Sciatic nerve (tissue), 2 donors: ENCODE data around the gene MAP3K3. TPM values are rescaled to one million over a fixed set of nuclear protein-coding genes. Genes with fewer than 3 reads are reported as not detected.

Experiments used
- ATAC-seq: fragments of 200-7000 bp; cut with Tn5 transposase; one replicate; pipeline ENCODE4 v1.9.1; 2020; ENCODE audit warnings: mild to moderate bottlenecking, moderate library complexity
- DNase-seq: peaks from one replicate; pipeline ENCODE4 v3.0.0-alpha.2; 2020; ENCODE audit warnings: low spot score
- intact Hi-C: fragments of 100-400 bp; cut with DNase I; formaldehyde crosslinking; loops from one replicate; pipeline ENCODE4 v1.14.2; 2022
- total RNA-seq: library from RNA; stranded (reverse); fragmentation: NEBNext Ultra II Directional; extraction: Animal tissue kit (Norgen Biotek cat#: 25700); gene quantifications from one replicate; pipeline ENCODE4 v1.2.1, GENCODE V29; 2021
- donor health status: DM: no; HTN: no; CAD: no.
- donor health status: DM: no; HTN: no; CAD: no.

The MAP3K3 gene
- total RNA-seq, 1 donor from 2014 or later, result 63.4 TPM

DNA sequence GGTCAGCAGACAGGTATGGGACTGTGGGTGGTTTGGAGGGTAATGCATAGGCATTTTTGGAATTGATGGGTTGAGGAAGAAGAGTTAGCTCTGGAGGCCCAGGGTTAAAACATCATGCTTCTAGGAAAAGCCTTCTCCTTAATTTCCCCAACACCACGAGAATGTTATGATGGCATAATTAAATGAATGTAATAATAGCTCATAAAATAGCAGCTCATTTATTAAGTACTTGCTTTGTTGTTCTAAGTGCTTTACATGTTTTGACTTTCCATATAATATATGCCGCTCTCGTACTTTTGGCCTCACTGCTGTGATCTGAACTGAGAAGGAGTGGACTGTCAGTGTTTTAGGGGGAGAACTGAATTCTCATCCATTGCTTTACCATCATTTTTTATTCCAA, 63.4 kb downstream of the MAP3K3 start:
- DNase-seq (no peak), ATAC-seq (no peak)
- intact Hi-C loops, result no loop called here

DNA sequence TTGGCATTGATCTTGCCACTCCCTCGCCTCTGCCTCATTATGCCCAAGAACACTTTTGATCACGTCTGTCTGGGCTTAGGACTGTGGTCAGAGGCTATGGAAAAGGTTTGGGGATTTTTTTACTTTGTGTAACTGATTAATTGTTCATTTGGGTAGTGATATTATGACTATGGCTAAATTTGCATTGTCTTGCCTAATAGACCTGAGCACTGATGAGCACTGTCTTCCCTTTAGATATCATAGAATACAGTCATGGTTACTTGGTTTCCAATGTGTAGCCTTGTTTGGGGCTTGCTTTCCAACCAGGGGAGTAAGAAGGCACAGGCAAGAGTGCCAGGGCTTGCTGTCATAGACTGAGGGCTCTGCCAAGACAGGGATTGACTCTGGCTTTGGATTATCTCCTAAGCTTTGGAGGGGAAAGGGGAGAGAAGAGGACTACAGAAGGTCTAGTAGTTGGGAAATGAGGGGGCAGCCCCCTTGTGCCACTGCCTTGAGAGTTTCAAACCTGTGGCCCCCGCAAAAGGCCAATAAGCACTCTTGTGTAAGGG, 64.0 kb downstream of the MAP3K3 start:
- intact Hi-C loops, result no loop called here
- ATAC-seq (no peak), DNase-seq (no peak)

DNA sequence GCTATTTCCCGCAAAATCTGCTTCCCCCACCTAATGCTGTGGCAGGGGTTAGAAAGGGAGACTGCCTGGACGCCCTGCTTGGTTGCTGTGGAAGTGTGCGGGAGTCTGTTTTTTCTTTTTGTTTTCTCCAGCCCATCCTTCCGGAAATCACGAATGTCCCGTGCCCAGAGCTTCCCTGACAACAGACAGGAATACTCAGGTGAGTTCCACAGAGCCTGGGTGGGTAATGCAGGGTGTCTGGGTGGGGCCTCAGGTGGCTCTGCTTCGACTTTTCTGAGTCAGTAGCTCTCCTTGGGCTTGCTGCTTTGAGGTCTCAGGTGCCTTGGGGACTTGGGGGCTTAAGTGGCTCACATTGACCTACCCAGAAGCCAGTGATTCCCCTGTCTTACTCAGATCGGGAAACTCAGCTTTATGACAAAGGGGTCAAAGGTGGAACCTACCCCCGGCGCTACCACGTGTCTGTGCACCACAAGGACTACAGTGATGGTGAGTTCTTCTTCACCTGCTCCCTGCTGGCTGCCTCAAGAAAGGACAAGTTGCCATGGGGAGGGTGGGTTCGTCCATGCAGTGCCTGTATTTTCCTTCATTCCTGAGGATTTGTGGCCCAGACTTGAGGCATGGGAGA, 66.3 kb downstream of the MAP3K3 start:
- no peak for ATAC-seq
- no peak for DNase-seq
- intact Hi-C loops, result no loop called here

DNA sequence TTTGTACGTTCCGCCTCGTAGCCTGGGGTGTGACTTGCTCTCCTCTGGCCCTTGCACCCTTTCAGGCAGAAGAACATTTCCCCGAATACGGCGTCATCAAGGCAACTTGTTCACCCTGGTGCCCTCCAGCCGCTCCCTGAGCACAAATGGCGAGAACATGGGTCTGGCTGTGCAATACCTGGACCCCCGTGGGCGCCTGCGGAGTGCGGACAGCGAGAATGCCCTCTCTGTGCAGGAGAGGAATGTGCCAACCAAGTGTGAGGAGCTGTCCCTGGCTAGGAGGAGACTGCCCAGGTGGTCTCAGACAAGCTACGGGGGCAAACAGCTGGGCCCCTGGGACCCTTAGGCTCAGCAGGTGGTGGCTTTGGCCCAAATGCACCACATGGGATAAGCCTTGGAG, 67.3 kb downstream of the MAP3K3 start:
- DNase-seq (no peak), ATAC-seq (no peak)
- intact Hi-C loops, result no loop called here

DNA sequence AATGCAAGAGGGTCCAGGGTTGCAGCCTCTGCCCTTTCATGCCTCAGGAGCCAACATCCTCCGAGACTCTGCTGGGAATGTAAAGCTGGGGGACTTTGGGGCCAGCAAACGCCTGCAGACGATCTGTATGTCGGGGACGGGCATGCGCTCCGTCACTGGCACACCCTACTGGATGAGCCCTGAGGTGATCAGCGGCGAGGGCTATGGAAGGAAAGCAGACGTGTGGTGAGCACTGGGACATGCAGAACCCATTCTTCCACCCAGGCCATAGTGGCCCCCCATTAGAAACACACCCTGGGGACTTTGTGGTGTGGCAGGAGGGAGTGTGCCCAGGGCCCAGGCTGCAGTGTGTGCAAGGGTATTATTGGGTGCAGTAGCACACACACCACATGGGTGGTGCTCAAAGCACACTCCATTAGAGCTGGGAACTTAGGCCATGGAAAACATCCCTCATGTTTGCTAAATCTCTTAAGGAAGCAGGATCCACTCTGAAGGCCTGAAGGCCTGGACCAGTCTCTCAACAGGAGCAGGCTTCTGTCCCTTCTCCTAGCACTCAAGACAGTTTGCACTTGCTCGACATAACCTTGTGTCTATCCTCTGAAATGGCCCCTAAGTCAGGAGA, 70.1 kb downstream of the MAP3K3 start:
- intact Hi-C loops, result no loop called here
- DNase-seq (no peak), ATAC-seq (no peak)

DNA sequence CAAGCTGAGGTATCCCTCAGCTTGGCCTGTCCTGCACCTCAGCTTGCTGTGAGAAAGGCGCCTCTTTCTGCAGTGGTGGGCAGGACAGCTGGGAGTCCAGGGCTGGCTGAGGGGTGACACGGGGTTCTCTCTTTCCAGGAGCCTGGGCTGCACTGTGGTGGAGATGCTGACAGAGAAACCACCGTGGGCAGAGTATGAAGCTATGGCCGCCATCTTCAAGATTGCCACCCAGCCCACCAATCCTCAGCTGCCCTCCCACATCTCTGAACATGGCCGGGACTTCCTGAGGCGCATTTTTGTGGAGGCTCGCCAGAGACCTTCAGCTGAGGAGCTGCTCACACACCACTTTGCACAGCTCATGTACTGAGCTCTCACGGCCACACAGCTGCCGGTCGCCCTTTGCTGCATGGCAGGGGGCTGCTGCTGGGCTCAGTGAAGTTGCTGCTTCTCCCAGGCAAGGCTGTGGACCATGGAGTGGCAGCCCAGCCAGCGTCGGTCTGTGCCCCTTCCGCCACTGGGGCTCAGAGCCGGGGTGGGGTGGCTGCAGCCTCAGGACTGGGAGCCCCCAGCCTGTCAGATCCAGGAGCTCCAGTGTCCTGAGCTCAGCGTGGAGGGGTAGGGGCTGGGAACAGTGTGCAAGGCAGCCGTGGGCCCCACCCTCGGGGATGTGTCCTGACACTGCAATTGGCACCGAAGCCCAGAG, 71.3 kb downstream of the MAP3K3 start:
- intact Hi-C loops, result no loop called here
- ATAC-seq, result no peak
- peak; percentile 50 for DNase-seq

DNA sequence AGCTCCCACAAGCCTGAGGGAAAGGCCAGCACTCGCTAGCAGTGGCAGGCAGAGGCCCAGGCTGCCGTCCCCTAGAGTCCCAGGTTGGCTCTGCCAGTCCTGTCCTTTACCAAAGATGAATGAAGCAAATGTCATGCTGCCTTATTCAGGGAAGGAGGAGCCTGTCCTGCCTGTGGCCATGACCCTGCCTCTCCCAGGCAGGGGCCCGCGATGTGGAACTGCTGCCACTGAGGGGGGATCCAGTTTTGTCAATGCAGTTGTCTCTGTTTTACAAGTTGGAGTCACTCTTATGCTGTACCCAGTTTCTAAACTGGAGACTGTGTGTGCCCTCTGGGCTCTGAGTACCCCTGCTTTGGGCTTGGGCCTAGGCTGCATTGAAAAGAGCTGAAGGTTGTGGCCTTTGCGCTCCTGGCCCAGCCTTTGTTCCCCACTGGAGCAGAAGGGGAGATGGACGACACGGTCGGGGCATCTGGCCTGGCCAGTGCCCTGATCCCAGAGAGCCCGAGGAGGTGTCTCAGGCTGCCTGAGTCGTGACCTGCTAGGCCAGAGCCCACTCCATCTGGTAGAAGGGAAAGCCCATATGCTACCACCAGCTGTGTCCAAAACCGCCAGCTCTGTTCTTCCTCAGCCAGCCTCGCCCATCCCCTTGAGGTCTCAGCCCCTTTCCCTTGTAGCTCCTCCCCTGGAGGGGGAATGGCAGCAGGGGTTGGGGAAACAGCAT, 72.2 kb downstream of the MAP3K3 start:
- ATAC-seq, result no peak
- intact Hi-C loops, result no loop called here
- peak; percentile 42 for DNase-seq

DNA sequence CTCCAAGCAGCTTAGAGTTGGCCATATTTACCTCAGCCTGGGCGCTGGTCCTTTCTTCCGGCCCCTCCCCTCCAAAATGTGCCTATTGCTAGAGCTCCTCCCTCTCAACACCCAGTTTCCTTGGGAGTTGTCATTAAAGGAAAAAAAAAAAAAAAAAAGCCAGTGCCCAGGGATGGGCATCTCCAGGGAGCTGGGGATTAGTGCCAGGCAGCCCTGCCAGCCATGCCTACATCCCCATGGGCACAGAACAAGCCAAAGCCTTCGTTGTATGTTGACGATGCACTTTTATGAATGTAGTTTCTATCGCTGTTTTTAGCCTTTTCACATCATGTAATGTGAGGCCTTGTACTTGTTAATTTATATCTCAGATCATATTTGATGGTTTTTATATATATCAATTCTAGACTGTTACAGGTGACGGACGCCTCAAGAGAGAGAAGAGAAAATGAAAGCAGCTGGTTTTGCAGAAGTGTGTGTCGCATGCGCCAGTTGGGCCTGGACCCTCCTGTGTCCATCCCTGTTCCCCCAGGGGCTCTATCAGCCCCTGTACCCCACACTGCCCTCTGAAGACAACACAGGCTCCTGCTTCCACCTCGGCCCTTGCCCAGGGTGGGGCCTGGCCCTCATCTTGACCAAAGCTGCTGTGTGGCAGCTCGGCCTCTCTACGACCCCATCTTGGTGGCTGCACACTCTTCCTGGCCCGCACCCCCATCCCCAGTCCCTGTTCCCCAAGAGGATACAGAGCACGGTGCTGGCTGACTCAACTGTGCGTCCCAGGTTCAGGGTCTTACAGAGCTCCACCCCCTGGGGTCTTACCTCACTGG, 72.9 kb downstream of the MAP3K3 start:
- intact Hi-C loops, result no loop called here
- ATAC-seq (no peak), DNase-seq (peak; percentile 53)

DNA sequence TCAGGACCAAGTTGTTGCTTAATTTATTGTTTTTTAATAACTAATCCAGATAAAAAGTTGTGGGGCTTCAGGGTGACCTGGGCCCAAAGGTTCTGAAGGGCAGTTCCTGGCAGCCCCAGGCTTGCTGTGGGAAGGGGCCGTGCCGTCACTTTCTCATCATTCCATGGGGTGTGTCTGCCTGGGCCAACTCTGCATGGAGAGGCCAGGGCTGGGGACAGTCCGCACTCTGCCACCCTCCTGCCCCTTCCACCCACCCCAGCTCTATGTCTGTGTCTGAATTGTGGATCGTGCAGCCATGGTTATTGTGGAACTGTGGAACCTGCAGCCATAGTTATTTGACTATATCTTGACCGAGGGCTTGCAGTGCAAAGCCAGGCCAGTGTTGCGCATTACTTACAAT, 73.7 kb downstream of the MAP3K3 start:
- intact Hi-C loops, result no loop called here
- peak; percentile 47 for DNase-seq
- ATAC-seq, result no peak

DNA sequence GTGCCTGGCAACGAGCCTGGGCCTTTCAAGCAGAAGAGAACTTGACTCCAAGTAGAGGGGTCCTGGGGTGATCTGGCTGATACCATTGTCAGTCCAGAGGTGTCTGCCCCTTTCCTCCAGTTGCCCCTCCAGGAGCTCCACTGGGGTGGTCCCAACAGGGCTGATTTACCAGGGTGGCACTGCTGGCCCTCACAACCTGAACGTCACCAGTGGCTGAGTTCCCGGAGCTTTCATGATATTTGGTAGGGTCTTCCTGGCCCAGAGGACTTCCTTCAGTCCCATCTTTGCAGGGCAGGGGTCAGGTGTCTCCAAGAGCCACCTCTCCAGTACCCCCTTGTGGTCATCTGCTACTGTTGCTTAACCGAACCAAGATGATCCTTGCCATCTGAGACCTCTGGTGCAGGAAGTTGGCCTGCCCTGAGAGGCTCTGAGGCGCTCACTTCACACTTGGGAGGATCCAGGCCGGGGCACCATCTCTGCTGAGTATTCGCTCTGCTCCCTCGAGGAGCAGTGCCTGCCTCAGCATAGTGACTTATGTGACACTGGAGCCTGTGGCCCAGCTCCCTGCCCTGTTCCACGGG, 74.3 kb downstream of the MAP3K3 start:
- intact Hi-C loops, result no loop called here
- peak; percentile 2 for ATAC-seq
- DNase-seq, result peak; percentile 54

DNA sequence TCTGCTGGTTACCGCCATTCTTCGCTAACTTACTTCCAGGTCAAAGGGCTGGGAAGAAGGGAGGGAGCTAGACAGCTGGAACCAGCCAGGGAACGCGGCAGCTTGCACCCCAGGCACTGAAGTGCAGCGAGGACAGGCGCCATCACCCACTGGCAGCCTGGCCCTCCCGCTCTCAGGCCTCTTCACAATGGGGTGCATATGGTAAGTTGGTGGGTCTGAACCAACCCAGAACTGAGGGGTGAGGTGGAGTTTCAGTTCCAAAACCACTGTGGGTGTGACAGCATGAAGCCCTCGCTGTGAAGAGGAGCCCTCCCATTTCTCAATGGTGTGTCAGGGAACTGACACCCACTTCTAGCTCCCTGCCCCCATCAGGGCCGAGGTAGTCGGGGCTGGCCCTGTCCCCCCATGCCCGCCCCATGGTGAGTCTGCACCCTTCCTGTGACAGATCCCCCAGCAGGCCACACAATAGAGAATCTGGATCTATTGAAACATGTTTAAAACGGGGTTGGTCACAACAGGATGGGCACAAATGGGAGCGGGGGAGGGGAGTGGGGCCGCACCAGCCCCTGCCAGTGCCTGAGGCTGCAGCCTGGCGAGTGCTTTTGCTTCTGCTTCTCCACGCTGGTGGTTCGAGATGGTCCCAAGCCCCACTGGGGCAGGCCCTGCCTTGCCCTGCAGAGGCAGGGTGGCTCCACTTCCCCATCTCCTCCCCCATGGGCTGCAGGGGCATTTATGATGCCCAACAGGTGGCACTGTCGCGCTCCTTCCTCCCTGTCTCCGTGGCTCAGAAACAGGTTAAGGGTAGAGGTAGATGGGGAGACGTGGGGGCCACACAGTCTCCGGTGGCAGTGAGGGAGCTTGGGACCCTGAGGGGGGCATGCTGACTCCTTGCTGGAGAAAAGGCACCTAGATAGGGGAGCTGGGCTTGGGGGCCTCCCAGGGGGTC, 75.4 kb downstream of the MAP3K3 start:
- ATAC-seq, result peak; percentile 20
- DNase-seq, result peak; percentile 75
- intact Hi-C loops, result no loop called here

DNA sequence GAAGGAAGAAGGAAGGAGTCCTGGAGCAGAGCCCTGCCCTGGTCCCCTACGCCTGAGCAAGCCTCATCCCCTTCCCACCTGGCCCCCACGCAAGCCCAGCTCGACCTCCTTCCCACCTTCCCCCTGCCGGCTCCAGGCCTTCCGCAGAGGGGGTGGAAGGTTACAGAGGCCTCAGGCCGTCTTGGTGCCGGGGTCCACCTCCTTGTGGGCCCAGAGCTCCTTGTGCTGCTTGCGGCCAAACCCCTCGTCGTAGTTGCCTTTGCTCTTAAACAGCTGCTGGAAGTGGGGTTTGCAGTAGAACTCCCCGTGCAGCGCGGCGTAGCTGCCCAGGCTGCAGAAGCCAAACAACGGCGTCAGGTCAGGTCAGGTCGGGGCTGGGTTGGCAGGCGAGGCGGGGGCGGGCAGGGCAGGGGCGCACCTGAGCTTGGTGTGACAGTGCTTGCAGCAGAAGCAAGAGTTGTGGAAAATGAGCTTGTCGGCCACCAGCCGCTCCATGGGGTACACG, 76.2 kb downstream of the MAP3K3 start:
- DNase-seq (peak; percentile 61), ATAC-seq (no peak)
- intact Hi-C loops, result no loop called here

DNA sequence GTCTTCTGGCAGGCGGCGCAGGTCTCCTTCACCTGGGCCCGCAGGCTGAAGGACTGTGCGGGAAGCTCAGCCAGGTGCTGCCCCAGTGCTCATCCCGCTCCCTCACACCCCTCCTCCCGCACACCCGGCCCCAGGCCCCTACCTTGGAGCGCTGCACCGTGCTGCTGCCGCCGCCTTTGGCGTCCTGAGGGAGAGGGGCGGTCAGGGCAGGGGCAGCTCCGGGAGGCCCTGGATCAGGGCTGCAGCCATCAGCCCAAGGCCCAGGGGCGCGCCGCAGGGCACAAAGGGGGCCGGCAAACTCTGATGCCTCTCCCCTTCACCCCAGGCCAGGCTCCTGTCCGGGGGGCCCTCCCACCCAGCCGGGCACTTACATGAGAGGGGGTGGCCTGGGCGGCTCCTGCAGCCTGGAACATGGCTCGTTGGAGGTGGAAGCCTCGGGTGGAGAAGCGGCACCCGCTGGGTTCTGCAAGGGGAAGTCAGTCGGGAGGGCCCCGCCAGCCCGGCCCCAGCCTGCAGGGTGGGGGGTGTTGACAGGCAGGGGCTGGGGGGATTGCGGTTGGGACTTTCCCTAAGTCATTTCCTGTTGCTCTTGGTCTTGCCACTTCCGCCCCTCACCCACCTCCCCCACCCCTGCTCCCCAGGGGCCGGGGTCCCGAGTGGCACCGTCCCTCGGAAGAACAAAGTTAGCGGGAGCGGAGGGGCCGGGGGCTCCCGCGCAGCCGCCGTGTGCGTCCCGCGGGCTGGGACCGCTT, 76.8 kb downstream of the MAP3K3 start:
- ATAC-seq (peak; percentile 28), DNase-seq (peak; percentile 77)
- intact Hi-C loops, result no loop called here

DNA sequence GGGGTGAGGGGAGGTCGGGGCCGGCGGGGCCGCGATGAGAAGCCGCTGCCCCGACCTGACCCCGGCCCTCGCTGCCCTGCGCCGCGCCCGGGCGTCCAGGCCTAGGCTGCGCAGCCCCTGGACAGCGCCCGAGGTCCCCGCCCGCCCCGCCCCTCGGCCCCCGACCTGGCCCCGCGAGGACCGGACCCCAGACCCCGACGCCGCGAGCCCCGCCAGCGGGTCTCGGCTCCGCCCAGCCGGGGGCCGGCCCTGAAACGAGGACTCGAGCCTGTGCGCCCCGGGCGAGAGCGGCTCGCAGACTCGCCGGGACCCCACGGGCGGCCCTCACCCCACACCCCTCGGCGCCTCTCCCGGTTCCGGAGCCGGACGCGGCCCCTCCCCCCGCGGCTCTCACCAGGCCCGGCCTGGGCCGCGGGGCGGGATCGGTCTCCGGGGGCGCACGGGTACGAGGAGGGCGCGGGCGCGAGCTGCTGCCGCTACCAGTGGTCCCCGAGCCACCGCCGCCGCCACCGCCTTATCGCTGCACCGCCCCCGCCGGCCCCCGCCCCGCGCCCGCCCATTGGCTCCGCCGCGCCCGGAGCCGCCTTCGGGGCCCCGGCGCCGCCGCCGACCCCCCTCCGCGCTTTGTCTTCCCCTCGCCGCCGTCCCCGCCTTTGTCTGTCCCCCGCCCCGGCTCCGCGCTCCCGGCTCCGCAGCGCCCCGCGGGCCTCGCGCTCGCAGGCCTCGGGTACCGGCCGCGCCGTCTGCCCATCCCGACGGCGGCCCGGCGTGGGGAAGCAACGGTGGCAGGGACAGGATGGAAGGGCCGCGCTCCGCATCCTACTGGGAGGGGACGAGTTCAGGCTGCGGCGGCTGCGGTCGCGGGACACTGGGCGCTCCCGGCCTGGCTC, 77.7 kb downstream of the MAP3K3 start, which contains the start of gene LIMD2:
LIMD2 (minus strand) TSS at position 488 of the 890 bp plus-strand sequence. CDS start 827 bp downstream, outside the sequence.
- DNase-seq (peak; percentile 80), ATAC-seq (no peak)
- intact Hi-C loops, result no loop called here
